ENCODE data around the gene TMEM184C.

DNA sequence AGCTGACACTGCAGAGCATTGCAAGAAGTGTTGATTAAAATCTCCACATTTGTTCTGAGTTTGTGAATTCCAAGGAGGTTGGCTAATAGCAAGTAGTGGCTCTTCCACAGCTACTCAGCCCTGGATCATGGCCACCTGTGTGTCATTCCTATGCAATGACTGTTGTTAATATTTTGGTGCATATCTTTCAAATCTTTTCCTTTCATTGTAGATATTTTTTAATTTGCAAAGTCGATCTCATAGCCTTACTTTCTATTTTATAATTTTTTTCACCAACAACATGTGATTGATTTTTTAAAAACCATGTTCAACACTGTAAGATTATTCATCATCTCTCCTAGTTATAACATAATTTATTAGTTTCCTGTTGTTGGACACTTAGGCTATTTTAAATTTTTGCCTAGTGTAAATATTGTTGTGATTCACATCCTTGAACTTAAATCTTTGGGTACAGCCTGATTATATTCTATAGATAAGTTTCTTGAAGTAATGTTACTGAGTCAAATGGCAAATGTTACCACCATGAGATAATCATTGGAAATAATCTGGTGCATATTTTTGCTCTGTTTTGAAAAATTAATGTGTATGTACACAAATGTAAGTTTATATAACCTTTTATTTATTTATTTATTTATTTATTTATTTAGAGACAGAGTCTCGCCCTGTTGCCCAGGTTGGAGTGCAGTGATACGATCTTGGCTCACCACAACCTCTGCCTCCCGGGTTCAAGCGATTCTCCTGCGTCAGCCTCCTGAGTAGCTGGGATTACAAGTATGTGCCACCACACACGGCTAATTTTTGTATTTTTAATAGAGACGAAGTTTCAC is 97.6 kb downstream of the TMEM184C start:
- TF ChIP-seq, protein P1, sequence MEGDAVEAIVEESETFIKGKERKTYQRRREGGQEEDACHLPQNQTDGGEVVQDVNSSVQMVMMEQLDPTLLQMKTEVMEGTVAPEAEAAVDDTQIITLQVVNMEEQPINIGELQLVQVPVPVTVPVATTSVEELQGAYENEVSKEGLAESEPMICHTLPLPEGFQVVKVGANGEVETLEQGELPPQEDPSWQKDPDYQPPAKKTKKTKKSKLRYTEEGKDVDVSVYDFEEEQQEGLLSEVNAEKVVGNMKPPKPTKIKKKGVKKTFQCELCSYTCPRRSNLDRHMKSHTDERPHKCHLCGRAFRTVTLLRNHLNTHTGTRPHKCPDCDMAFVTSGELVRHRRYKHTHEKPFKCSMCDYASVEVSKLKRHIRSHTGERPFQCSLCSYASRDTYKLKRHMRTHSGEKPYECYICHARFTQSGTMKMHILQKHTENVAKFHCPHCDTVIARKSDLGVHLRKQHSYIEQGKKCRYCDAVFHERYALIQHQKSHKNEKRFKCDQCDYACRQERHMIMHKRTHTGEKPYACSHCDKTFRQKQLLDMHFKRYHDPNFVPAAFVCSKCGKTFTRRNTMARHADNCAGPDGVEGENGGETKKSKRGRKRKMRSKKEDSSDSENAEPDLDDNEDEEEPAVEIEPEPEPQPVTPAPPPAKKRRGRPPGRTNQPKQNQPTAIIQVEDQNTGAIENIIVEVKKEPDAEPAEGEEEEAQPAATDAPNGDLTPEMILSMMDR (IDR thresholded peaks at IDR 0.05) = no peak
- no peak for TF ChIP-seq POLR2A (IDR thresholded peaks at IDR 0.05)
